ENCODE measurements around the gene CBFA2T2.

CBFA2T2 gene

GRCh38 chr20:33649201-33649681, 159.3 kb downstream of the CBFA2T2 start:
- no peak overlapping the region for H3K4me3 ChIP-seq (ENCODE audit: low read depth, low read length)
- no peak for DNase-seq (ENCODE audit: low read depth)
- TF ChIP-seq CTCF (conservative IDR thresholded peaks at IDR 0.05; ENCODE audit: low read depth, low read length): no peak

- H3K4me3 ChIP-seq (ENCODE audit: low read depth, low read length): no peak overlapping the region
- no peak for TF ChIP-seq CTCF (conservative IDR thresholded peaks at IDR 0.05; ENCODE audit: low read depth, low read length)
- DNase-seq (ENCODE audit: low read depth): no peak
Observed at GRCh38 chr20:33650111-33650752, 160.3 kb downstream of the CBFA2T2 start.

- no peak overlapping the region for H3K4me3 ChIP-seq (ENCODE audit: low read depth, low read length)
- DNase-seq (ENCODE audit: low read depth): no peak
- no peak for TF ChIP-seq CTCF (conservative IDR thresholded peaks at IDR 0.05; ENCODE audit: low read depth, low read length)
Observed at GRCh38 chr20:33650753-33651561, 161.1 kb downstream of the CBFA2T2 start.

- TF ChIP-seq CTCF (conservative IDR thresholded peaks at IDR 0.05; ENCODE audit: low read depth, low read length): no peak
- DNase-seq (ENCODE audit: low read depth): no peak
Observed at GRCh38 chr20:33651562-33652048, 161.7 kb downstream of the CBFA2T2 start.

GRCh38 chr20:33653218-33653899, 163.5 kb downstream of the CBFA2T2 start:
- peak; percentile 80 for DNase-seq (ENCODE audit: low read depth)
- H3K4me3 ChIP-seq (ENCODE audit: low read depth, low read length): no peak overlapping the region
- TF ChIP-seq CTCF (conservative IDR thresholded peaks at IDR 0.05; ENCODE audit: low read depth, low read length): peak; percentile 99

More at GRCh38 chr20:33651562-33652048, 161.7 kb downstream of the CBFA2T2 start:
- H3K4me3 ChIP-seq (ENCODE audit: low read depth, low read length): no peak overlapping the region

- TF ChIP-seq CTCF (conservative IDR thresholded peaks at IDR 0.05; ENCODE audit: low read depth, low read length): no peak
- DNase-seq (ENCODE audit: low read depth): no peak
- H3K4me3 ChIP-seq (ENCODE audit: low read depth, low read length): no peak overlapping the region
Observed at GRCh38 chr20:33653900-33654596, 164.2 kb downstream of the CBFA2T2 start.

Measured in choroid plexus epithelial cell (primary cell).